NCI-H2196 treated with DMSO at 0.1 percent for 48 hours (cell line): ENCODE results near the gene VCL.
A peak's percentile ranks its signal among the peaks of the same experiment; 100 is the strongest.
"Not testable (repeated sequence)": the region's sequence is repeated elsewhere in the genome, so short reads cannot be mapped to it uniquely, and the experiment has no call there.

Experiments used
- DNase-seq: peaks from one replicate; lab custom pipeline; 2025; ENCODE audit not compliant: unreplicated experiment; lab: John Stamatoyannopoulos, UW

Gene VCL

GRCh38 chr10:73971636-73972354, 26.1 kb upstream of the VCL start:
- DNase-seq, result no peak

- DNase-seq, result no peak
These were observed 24.5 kb upstream of the VCL start for GRCh38 chr10:73973427-73973826.

- DNase-seq, result no peak
These were observed 23.5 kb upstream of the VCL start for GRCh38 chr10:73974309-73974946.

- no peak for DNase-seq
These were observed 22.5 kb upstream of the VCL start for GRCh38 chr10:73975388-73975787.

GRCh38 chr10:73979141-73979808, 18.6 kb upstream of the VCL start:
- no peak for DNase-seq

- DNase-seq, result no peak
These were observed 18.0 kb upstream of the VCL start for GRCh38 chr10:73979809-73980433.

GRCh38 chr10:73981812-73982211, 16.1 kb upstream of the VCL start:
- no peak for DNase-seq

- DNase-seq, result no peak
These were observed 14.5 kb upstream of the VCL start for GRCh38 chr10:73983096-73984047.

- no peak for DNase-seq
These were observed 8.2 kb upstream of the VCL start for GRCh38 chr10:73989594-73990150.

GRCh38 chr10:73991203-73991883, 6.6 kb upstream of the VCL start:
- no peak for DNase-seq

- no peak for DNase-seq
These were observed 6.1 kb upstream of the VCL start for GRCh38 chr10:73991884-73992245.

- no peak for DNase-seq
These were observed 4.8 kb upstream of the VCL start for GRCh38 chr10:73992899-73993788.

GRCh38 chr10:73995035-73995358, 2.9 kb upstream of the VCL start:
- no peak for DNase-seq

- peak; percentile 88 for DNase-seq
These were observed 492 bp upstream of the VCL start for GRCh38 chr10:73997461-73997786.

GRCh38 chr10:73998623-73998928, 660 bp downstream of the VCL start:
- no peak for DNase-seq

GRCh38 chr10:73998929-73999691, 1.2 kb downstream of the VCL start:
- DNase-seq, result no peak

GRCh38 chr10:73999703-74000102, 1.8 kb downstream of the VCL start:
- DNase-seq, result no peak

GRCh38 chr10:74000244-74000643, 2.3 kb downstream of the VCL start:
- DNase-seq, result not testable (repeated sequence)
